Adrenal gland (tissue), 5 donors: Measurements from ENCODE around the gene GAL3ST1.

ENCODE experiments used
- CTCF ChIP-seq, 6 experiments: fragments of 450-650 bp in 4 of 6; fragments of 200-600 bp in 2 of 6; sonication (generic) in 1 of 6; IDR thresholded peaks; 1 replicate in 5 of 6; 2 replicates in 1 of 6; pipeline versions ENCODE4 v1.5.1 to v1.8.0; 2016 to 2021; ENCODE audit warnings: antibody characterized with exemption in 6 of 6, mild to moderate bottlenecking in 2 of 6, moderate library complexity in 1 of 6
- POLR2A ChIP-seq, 2 donors: fragments of 450-650 bp; IDR thresholded peaks; one replicate each; pipeline ENCODE4 v1.6.1; 2017; ENCODE audit warnings: antibody characterized with exemption in 2 of 2, mild to moderate bottlenecking in 2 of 2, moderate library complexity in 1 of 2
- donor health status: DM: no; HTN: no; CAD: no.

GRCh38 chr22:30506507-30506968 lies 67.9 kb downstream of the GAL3ST1 start:
- TF ChIP-seq CTCF (IDR thresholded peaks at IDR 0.05) (no peak), POLR2A (IDR thresholded peaks at IDR 0.05) (no peak)
